GM19324 (cell line): ENCODE results near the gene CEACAM18.

Experiments used
- ATAC-seq: cut with Tn5 transposase; IDR thresholded peaks from one replicate; pipeline ENCODE4 v1.9.1; 2021; ENCODE audit warnings: mild to moderate bottlenecking, moderate library complexity; ENCODE audit not compliant: unreplicated experiment, low FRiP score

Gene CEACAM18

GRCh38 chr19:51524666-51525264 is 46.4 kb downstream of the CEACAM18 start:
- no peak for ATAC-seq

GRCh38 chr19:51525651-51526050 is 47.3 kb downstream of the CEACAM18 start:
- no peak for ATAC-seq

DNA sequence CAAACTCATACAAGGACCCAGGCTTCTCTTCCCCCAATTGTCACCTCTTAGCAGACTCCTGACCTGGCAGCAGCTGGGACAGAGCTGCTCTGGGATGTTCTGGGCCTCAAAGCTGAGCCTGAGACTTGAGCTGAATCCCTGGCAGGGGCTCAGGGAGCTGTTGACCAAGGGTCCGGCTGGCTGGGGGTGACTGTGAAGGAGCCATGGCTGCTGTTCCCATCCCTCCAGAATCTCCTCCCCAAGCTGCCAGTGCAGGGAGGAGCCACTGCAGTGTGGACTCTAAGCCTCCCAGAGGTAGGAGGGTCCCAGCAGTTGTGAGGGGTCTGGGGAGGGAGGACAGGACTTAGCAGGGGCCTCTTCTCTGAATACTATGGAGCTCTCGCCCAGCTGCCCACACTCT is 51.0 kb downstream of the CEACAM18 start:
- no peak for ATAC-seq

DNA sequence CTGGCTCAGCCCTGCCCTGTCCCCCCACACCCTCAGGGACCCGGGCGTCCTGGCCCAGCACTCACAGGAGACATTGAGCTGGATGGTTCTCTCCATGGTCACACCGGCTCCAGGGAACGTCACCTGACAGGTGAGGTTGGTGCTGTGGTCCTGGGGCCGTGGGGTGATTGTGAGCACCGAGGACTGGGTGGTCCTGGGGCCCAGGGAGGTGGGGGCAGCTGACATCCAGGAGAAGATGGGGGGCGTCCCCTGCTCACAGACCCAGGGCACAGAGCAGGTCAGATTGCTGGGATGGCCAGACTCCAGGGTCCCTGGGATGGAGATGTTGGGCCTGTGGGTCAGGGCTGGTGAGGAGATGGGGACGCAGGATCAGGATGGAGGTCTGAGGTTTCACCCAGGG is 52.3 kb downstream of the CEACAM18 start:
- ATAC-seq = no peak

DNA sequence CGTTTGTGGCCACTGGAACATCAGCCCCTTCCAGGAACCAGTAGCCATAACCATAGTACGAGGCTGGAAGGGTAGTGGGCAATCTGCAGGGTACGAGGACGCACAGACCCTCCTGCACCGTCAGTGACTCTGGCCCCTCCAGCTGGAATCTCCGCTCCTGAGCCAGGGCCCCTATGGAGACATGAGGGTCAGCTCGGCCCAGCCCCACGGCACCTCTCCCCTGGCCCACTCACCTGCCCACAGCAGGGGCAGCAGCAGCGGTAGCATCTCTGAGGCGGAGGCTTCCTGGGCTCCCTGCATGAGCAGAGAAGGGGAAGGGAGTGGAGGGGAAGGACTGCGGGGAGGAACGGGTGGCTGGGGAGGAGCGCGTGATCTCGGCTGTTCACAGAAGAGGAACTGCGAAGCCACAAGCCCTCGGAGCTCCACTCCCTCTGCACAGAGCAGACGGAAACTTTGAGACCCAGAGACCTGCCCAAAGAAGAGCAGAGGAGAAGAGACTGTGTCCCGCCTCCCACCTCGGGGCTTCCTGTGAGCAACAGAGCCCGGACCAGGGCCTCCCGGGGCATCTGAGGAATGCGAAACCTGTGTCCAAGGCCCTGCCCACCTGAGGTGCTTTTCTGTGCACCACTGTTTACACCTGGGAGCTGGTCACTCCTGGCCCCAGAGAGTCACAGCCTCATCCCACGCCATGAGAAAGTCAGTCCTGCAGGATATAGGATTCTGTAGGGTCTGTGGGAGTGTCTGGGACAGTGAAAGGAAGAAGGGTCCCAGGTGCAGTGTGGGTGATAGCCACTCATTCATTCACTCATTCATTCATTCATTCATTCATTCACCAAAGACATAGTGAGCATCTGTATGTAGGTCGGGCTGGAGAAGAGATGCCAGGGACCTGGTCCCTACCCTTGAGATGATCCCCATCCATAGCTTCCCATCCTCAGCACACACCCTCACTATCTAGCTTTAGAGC is 53.3 kb downstream of the CEACAM18 start, which contains the start of gene SIGLEC6:
Gene SIGLEC6, minus strand, starts transcription at position 322 of the 967 bp plus-strand sequence. Its CDS starts 22 bp downstream, at position 300.
- ATAC-seq = peak; percentile 59

DNA sequence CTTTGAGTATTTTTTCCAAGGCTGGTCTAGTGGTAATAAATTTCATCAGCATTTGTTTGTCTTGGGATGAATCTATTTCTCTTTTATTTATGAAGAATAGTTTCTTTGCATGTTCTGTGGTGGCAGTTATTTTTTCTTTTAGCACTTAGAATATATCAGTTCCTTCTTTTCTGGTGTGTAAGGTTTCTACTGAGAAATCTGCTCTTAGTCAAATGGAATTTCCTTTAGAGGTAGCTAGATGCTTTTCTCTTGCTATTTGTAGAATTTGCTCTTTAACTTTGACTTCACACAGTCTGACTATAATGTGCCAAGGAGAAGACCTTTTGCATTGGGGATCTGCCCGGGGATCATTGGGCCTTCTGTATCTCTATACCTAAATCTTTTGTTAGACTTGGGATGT is 57.2 kb downstream of the CEACAM18 start:
- no peak for ATAC-seq

DNA sequence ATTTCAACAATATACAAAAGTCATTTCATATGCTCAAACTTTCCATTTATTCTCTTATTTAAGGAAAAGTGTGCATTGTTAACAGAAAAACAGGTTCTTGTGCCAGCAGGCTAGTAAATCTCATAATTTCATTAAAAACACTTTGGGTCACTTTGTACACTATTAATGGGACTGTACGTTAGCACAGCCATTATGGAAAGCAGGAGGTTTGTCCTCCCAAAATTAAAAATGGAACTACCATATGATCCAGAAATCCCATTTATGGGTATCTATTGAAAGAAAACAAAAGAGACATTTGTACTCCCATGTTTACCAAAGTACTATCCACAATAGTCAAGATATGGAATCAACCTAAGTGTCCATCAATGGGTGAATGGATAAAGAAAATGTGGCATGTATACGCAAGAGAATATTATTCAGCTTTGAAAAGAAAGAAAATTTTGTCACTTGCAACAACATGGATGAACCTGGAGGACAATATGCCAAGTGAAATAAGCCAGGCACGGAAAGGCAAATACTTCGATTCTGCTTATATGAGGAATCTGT is 61.6 kb downstream of the CEACAM18 start:
- no peak for ATAC-seq
